ENCODE measurements around the gene ZCCHC14. TPM values are rescaled to one million over a fixed set of nuclear protein-coding genes. Genes with fewer than 3 reads are reported as not detected.

Gene ZCCHC14
- total RNA-seq, 1 experiment from 2014 or later = 33.1 TPM

DNA sequence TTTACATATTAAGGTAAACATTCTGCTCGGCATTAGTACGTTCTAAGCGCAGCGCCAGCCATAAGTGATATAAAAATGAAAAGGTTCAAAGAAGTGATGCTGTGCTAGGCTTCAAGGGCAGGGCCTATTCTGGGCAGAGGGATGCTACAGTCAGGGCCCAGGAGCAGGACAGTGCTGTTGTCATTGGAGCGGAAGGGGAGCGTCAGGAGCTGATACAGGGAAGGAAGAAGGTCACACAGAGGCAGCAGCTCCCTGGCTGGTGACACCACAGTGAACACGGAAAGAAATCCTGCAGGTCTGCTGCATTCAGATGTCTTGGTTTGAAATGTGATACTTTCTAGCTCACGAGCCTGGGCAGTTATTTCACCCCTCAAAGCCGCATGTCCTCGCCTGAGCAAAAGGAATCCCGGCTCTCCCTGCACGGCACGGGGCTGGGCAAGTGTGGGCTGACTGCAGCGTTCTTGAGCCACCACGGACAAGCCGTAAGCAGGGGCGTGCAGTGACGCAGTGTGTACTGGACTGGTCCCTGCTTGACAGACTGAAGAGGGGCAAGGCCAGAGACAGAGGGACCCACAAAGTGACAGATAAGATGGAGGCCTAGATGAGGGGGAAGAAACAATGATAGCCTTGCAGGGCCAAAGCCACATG is 41.1 kb downstream of the ZCCHC14 start:
- H3K4me3 Mint-ChIP-seq (ENCODE audit: unreplicated experiment) = no peak overlapping the region
- no peaks in the 10 kb centered on the region for H3K9me3 ChIP-seq
- H3K27me3 Mint-ChIP-seq (ENCODE audit: insufficient read depth, unreplicated experiment) = no peaks in the 10 kb centered on the region
- H3K9me3 Mint-ChIP-seq (ENCODE audit: unreplicated experiment) = no peaks in the 10 kb centered on the region
- H3K4me1 ChIP-seq = 0 out of 2 replicates have a peak, but pooled peaks cover 2% of the 10 kb centered on the region
- TF ChIP-seq, protein P1, sequence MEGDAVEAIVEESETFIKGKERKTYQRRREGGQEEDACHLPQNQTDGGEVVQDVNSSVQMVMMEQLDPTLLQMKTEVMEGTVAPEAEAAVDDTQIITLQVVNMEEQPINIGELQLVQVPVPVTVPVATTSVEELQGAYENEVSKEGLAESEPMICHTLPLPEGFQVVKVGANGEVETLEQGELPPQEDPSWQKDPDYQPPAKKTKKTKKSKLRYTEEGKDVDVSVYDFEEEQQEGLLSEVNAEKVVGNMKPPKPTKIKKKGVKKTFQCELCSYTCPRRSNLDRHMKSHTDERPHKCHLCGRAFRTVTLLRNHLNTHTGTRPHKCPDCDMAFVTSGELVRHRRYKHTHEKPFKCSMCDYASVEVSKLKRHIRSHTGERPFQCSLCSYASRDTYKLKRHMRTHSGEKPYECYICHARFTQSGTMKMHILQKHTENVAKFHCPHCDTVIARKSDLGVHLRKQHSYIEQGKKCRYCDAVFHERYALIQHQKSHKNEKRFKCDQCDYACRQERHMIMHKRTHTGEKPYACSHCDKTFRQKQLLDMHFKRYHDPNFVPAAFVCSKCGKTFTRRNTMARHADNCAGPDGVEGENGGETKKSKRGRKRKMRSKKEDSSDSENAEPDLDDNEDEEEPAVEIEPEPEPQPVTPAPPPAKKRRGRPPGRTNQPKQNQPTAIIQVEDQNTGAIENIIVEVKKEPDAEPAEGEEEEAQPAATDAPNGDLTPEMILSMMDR (IDR thresholded peaks at IDR 0.05; ENCODE audit: insufficient read depth in 1 of 2, low read depth in 1 of 2, low read length in 1 of 2, severe bottlenecking in 1 of 2, unreplicated experiment in 1 of 2) = no peak
- H3K4me3 ChIP-seq (ENCODE audit: low read depth, low read length) = no peak overlapping the region
- POLR2A ChIA-PET = no interaction called here
- no peaks in the 10 kb centered on the region for H3K27me3 ChIP-seq (replicated peaks; ENCODE audit: control insufficient read depth, insufficient read depth, low read length)
- intact Hi-C loops (cut with micrococcal nuclease; ENCODE audit: unreplicated experiment) = no loop called here
- H3K36me3 ChIP-seq (ENCODE audit: control insufficient read depth, insufficient read depth, low read length) = no peaks in the 10 kb centered on the region
- CTCF ChIA-PET = no interaction called here
- BruUV-seq (replicated peaks) = no TSS peak
- peaks cover 29% of the 10 kb centered on the region for H3K36me3 Mint-ChIP-seq (ENCODE audit: insufficient read depth, unreplicated experiment)
- peak overlapping the region; percentile 18 for H3K27ac Mint-ChIP-seq (ENCODE audit: unreplicated experiment)
- no peak for DNase-seq
- H3K4me1 Mint-ChIP-seq (ENCODE audit: low read depth, unreplicated experiment) = no peaks in the 10 kb centered on the region

- H3K27me3 Mint-ChIP-seq (ENCODE audit: insufficient read depth, unreplicated experiment) = no peaks in the 10 kb centered on the region
- DNase-seq = no peak
- Histone ChIP-seq H3K9me3 (no peaks in the 10 kb centered on the region), H3K4me1 (no peaks in the 10 kb centered on the region), H3K27me3 (replicated peaks; ENCODE audit: control insufficient read depth, insufficient read depth, low read length) (no peaks in the 10 kb centered on the region), H3K4me3 (ENCODE audit: low read depth, low read length) (no peak overlapping the region), H3K36me3 (ENCODE audit: control insufficient read depth, insufficient read depth, low read length) (no peaks in the 10 kb centered on the region)
- POLR2A ChIA-PET = no interaction called here
- CTCF ChIA-PET = no interaction called here
- H3K4me1 Mint-ChIP-seq (ENCODE audit: low read depth, unreplicated experiment) = no peaks in the 10 kb centered on the region
- no TSS peak for BruUV-seq (replicated peaks)
- no peak overlapping the region for H3K4me3 Mint-ChIP-seq (ENCODE audit: unreplicated experiment)
- H3K9me3 Mint-ChIP-seq (ENCODE audit: unreplicated experiment) = no peaks in the 10 kb centered on the region
- H3K36me3 Mint-ChIP-seq (ENCODE audit: insufficient read depth, unreplicated experiment) = peaks cover 55% of the 10 kb centered on the region
- no peak overlapping the region for H3K27ac Mint-ChIP-seq (ENCODE audit: unreplicated experiment)
- intact Hi-C loops (cut with micrococcal nuclease; ENCODE audit: unreplicated experiment) = no loop called here
- TF ChIP-seq, protein P1 (IDR thresholded peaks at IDR 0.05; ENCODE audit: insufficient read depth in 1 of 2, low read depth in 1 of 2, low read length in 1 of 2, severe bottlenecking in 1 of 2, unreplicated experiment in 1 of 2) = no peak
Measured at GRCh38 chr16:87448866-87449265, 44.0 kb downstream of the ZCCHC14 start.

- peaks cover 51% of the 10 kb centered on the region for H3K36me3 Mint-ChIP-seq (ENCODE audit: insufficient read depth, unreplicated experiment)
- no peak overlapping the region for H3K27ac Mint-ChIP-seq (ENCODE audit: unreplicated experiment)
- Histone ChIP-seq H3K36me3 (ENCODE audit: control insufficient read depth, insufficient read depth, low read length) (no peaks in the 10 kb centered on the region), H3K4me3 (ENCODE audit: low read depth, low read length) (no peak overlapping the region), H3K9me3 (no peaks in the 10 kb centered on the region), H3K4me1 (no peaks in the 10 kb centered on the region), H3K27me3 (replicated peaks; ENCODE audit: control insufficient read depth, insufficient read depth, low read length) (no peaks in the 10 kb centered on the region)
- BruUV-seq (replicated peaks) = no TSS peak
- TF ChIP-seq, protein P1 (IDR thresholded peaks at IDR 0.05; ENCODE audit: insufficient read depth in 1 of 2, low read depth in 1 of 2, low read length in 1 of 2, severe bottlenecking in 1 of 2, unreplicated experiment in 1 of 2) = no peak
- H3K4me3 Mint-ChIP-seq (ENCODE audit: unreplicated experiment) = no peak overlapping the region
- no peaks in the 10 kb centered on the region for H3K27me3 Mint-ChIP-seq (ENCODE audit: insufficient read depth, unreplicated experiment)
- DNase-seq = no peak
- no peaks in the 10 kb centered on the region for H3K9me3 Mint-ChIP-seq (ENCODE audit: unreplicated experiment)
- intact Hi-C loops (cut with micrococcal nuclease; ENCODE audit: unreplicated experiment) = no loop called here
- H3K4me1 Mint-ChIP-seq (ENCODE audit: low read depth, unreplicated experiment) = no peaks in the 10 kb centered on the region
- ChIA-PET POLR2A (no interaction called here), CTCF (no interaction called here)
Measured at GRCh38 chr16:87447323-87447722, 45.5 kb downstream of the ZCCHC14 start.

All from Caco-2 (cell line).